GM12801 (cell line): Measurements from ENCODE around the gene MATK.

Experiments used
- TF ChIP-seq, protein P1 (sequence below): IDR thresholded peaks from one replicate; pipeline ENCODE4 v1.5.1; 2011; ENCODE audit warnings: control low read depth; ENCODE audit not compliant: insufficient read length; ENCODE audit errors: extremely low read depth

Gene MATK

DNA sequence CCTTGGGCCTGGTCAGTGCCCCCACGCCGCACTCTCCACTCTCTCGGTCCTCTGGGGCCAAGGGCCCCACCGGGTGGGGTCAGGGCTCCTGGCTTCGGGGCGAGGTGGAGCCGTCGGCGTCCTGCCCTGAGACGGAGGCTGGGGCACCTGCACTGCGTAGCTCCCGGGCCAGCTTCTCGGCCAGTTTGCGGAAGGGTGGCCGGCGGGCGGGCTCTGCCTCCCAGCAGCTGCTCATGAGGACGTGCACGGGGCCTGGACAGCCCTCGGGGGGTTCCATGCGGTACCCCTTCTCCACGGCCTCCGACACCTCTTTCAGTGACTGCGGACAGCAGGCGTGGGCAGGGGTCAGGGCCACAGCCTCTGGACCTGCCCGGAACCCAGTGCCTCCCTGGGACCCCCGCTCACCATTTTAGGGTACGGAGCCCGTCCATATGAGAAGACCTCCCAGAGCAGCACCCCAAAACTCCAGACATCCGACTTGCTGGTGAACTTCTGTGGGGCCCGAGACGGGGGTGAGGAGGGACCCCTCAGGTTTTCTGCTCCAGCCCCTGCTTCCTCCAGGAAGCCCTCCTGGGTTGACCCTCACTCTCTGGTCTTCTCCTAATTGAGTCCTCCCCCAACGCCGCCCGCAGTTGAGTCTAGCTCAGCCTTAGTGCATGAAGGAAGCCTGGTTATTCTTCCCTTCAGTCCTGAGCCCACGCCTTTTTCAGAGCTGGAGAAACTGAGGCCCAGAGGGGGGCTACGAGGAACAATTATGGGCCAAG is 7.9 kb downstream of the MATK start:
- TF ChIP-seq, protein P1, sequence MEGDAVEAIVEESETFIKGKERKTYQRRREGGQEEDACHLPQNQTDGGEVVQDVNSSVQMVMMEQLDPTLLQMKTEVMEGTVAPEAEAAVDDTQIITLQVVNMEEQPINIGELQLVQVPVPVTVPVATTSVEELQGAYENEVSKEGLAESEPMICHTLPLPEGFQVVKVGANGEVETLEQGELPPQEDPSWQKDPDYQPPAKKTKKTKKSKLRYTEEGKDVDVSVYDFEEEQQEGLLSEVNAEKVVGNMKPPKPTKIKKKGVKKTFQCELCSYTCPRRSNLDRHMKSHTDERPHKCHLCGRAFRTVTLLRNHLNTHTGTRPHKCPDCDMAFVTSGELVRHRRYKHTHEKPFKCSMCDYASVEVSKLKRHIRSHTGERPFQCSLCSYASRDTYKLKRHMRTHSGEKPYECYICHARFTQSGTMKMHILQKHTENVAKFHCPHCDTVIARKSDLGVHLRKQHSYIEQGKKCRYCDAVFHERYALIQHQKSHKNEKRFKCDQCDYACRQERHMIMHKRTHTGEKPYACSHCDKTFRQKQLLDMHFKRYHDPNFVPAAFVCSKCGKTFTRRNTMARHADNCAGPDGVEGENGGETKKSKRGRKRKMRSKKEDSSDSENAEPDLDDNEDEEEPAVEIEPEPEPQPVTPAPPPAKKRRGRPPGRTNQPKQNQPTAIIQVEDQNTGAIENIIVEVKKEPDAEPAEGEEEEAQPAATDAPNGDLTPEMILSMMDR, result no peak

DNA sequence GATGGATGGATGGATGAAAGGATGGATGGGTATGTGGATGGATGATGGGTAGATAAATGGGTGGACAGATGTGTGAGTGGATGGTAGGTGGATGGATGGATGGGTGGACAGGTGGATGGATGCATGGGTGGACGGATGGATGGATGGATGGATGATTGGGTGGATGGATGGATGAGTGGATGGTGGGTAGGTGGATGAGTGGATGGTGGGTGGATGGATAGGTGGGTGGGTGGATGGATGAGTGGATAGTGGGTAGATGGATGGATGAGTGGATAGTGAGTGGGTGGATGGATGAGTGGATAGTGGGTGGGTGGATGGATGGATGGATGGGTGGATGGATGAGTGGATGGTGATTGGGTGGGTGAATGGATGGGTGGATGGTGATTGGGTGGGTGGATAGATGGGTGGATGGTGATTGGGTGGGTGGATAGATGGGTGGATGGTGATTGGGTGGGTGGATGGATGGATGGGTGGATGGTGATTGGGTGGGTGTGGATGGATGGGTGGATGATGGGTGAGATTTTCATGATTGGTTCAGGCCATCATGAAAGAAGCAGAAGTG is 9.6 kb downstream of the MATK start:
- TF ChIP-seq, protein P1, result no peak

DNA sequence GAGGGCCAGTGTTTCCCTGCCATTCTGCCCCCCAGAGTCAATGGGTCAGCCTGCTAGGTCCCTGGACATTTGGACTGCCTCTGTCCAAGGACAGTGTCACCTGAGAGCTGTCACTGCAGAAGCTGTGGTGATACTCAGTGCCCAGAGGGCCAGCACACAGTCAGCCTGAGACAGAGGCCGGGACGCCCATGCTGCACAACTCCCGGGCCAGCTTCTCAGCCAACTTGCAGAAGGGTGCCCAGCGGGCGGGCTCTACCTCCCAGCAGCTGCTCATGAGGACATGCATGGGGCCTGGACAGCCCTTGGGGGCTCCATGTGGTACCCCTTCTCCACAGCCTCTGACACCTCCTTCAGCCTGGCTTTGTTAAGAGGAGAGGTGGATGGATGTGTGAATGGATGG is 10.3 kb downstream of the MATK start:
- TF ChIP-seq, protein P1, result no peak

DNA sequence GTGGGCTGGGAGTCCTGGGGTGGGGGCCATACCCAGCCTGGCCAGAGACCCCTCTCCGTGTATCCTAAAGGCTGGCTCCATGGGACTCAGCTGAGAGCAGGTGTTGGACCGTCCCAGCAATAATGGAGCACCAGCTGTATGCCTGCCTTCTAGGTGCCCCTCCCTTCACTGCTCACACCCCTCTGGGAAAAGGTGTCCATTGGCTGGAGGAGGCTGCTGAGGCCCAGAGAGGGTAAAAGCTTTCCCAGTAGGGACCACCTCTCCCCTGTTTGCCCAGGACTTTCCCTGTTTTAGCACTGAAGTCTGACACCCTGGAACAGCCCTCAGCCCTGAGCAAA is 10.8 kb downstream of the MATK start:
- TF ChIP-seq, protein P1, result no peak

DNA sequence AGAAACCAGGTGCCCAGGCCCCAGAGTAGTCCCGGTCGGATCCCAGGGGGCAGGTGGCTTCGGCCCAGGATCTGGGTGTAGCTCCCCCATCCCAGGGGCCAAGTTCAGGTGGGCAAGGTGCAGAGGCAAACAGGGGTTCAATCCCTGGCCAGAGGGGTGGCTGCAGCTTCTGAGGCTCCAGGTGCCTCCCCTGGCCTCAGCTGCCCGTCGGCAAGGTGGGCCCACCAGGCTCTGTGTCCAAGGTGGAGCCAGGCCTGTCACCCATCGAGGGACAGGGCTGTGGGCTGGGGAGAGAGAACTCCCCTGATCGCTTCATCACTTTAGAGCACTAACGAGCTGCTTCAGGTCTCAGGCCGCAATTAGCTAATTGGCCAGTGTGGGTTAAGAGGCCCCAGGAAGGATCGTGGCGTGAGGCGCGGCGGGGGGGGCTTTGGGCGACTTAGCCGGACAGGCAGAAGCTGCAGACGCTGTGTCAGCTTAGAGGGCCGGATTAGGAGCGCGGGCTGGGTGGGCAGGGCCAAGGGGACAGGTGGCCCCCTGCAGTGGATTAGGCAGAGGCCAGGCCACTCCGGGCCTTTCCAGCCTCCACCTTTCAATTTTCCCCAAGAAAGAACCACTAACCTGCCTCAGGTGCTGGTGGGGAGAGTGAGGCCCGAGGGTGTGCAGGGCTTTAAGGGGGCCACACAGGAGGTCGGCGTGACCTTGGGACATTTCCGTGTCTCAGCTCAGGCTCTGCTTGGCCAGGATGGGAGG is 11.4 kb downstream of the MATK start:
- TF ChIP-seq, protein P1, result no peak

DNA sequence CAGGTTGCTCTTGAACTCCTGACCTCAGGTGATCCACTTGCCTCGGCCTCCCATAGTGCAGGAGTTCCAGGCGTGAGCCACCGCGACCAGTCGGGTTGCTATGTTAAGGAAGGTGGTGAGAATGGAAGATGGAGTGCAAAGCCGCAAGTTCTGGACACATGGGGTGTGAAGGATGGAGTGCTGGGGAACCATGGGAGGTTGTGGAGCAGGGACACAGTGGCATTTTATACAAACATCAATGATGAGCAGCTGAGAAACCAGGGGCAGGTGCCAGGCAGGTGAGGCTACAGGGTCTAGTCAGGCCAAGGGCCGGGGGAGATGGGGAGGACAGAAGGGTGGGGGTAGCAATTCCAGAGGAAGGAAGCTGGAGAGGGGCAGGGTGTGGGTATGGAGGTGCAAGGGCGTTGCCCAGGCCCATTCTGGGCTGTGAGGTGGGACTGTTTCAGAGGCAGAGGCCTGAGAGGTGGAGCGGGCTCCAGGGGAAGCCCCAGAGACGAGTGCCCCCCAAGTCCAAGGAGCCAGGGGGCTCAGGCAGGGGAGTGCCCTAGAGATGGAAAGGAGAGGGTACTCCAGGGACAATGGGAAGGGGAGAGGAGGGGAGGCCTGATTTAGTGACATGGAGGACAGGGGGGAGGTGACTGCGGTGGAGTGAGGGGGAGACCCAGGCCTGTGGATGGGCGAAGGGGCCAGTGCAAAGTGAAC is 12.2 kb downstream of the MATK start:
- TF ChIP-seq, protein P1, result no peak

DNA sequence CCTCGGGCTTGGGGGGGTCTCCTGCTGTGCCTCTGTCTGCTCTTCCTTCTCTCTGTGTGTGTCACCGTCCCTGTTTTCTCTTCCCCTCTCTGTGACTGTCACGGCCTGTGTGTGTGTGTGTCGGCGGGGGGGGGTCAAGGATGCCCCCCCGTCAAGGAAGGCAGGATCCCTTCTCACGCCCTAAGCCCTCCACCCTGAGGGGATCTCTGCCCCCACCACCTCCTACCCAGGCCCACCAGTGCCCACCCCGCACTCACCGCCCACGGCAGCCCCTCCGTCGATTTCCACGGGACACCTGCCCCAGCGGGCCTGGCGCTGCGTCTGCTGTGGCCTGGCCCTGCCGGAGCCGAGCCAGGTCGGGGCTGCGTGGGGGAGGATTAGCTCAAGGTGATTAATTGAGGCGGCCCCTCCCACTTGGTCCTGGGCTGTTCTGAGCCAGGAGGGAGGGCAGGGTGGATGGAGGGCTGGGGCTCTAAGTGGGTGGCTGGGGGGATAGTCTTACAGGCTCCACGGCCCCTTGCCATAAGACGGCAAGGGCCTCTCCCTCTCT is 14.2 kb downstream of the MATK start, which contains the start of gene RAX2:
RAX2 (minus strand) TSS at position 323 of the 550 bp plus-strand sequence. CDS start 486 bp downstream, outside the sequence.
- TF ChIP-seq, protein P1, result no peak
